Immature natural killer cell (primary cell): ENCODE measurements around the gene PIK3R6. TPM values are rescaled to one million over a fixed set of nuclear protein-coding genes. Genes with fewer than 3 reads are reported as not detected.

ENCODE experiments used
- DNase-seq, 3 donors: peaks; one replicate each; pipeline ENCODE4 v3.0.0; 2022; ENCODE audit warnings: mixed read lengths in 1 of 3
- H3K27ac Mint-ChIP-seq, 6 donors: one replicate each; pipeline ENCODE4 v1.8.0; 2020; ENCODE audit warnings: mixed read lengths in 6 of 6, mild to moderate bottlenecking in 5 of 6, inconsistent platforms in 4 of 6, moderate library complexity in 3 of 6
- H3K27me3 Mint-ChIP-seq, 3 donors: one replicate each; pipeline ENCODE4 v1.8.0; 2020 to 2021; ENCODE audit warnings: low read depth in 3 of 3, mild to moderate bottlenecking in 3 of 3, mixed read lengths in 3 of 3, moderate library complexity in 3 of 3, inconsistent platforms in 1 of 3
- H3K36me3 Mint-ChIP-seq, 3 donors: one replicate each; pipeline ENCODE4 v1.8.0; 2020; ENCODE audit warnings: mixed read lengths in 3 of 3, inconsistent platforms in 2 of 3, mild to moderate bottlenecking in 2 of 3
- H3K4me1 Mint-ChIP-seq, 2 donors: one replicate each; pipeline ENCODE4 v1.8.0; 2020; ENCODE audit warnings: inconsistent platforms in 2 of 2, mild to moderate bottlenecking in 2 of 2, mixed read lengths in 2 of 2, moderate library complexity in 1 of 2
- H3K4me3 Mint-ChIP-seq, 5 donors: one replicate each; pipeline ENCODE4 v1.8.0; 2020; ENCODE audit warnings: mild to moderate bottlenecking in 5 of 5, mixed read lengths in 5 of 5, inconsistent platforms in 3 of 5, moderate library complexity in 3 of 5
- H3K9me3 Mint-ChIP-seq, 6 donors: one replicate each; pipeline ENCODE4 v1.8.0; 2020; ENCODE audit warnings: mild to moderate bottlenecking in 6 of 6, mixed read lengths in 6 of 6, inconsistent platforms in 4 of 6, moderate library complexity in 3 of 6
- polyA plus RNA-seq, 3 donors: library from polyadenylated mRNA; unstranded; fragments of 300-500 nt; fragmentation: Illumina TruSeq; gene quantifications; one replicate each; pipeline ENCODE4 v1.2.3, GENCODE V29; 2021

PIK3R6 gene
- polyA plus RNA-seq, 3 donors from 2014 or later, result 0.18 to 0.57 TPM; not detected in 1

DNA sequence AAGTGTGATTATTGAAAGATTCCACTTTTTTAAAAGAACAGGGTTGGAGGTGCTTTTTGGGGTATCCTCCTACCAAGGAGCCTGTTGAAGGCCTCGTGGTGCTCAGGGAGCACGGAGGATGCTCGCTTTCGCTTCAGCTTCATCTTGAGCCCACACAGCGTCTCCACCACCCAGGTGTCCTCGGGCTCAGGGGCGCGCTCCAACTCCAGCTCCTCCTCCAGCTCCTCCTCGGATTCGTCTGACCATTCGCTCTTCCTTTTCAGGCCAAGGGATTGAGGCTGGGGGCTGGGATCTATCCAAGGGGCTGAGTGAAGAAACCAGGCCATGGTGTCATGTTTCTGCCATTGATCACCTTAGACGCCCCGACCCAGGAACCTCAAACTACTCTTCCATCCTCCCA is 110.3 kb downstream of the PIK3R6 start:
- H3K4me3 Mint-ChIP-seq, result no peak overlapping the region
- no peak for DNase-seq
- H3K27me3 Mint-ChIP-seq, result peaks cover 0 to 13% (median 3%) of the 10 kb centered on the region in 3 donors
- H3K36me3 Mint-ChIP-seq, result no peaks in the 10 kb centered on the region
- no peaks in the 10 kb centered on the region for H3K4me1 Mint-ChIP-seq
- no peaks in the 10 kb centered on the region for H3K9me3 Mint-ChIP-seq
- H3K27ac Mint-ChIP-seq, result no peak overlapping the region

DNA sequence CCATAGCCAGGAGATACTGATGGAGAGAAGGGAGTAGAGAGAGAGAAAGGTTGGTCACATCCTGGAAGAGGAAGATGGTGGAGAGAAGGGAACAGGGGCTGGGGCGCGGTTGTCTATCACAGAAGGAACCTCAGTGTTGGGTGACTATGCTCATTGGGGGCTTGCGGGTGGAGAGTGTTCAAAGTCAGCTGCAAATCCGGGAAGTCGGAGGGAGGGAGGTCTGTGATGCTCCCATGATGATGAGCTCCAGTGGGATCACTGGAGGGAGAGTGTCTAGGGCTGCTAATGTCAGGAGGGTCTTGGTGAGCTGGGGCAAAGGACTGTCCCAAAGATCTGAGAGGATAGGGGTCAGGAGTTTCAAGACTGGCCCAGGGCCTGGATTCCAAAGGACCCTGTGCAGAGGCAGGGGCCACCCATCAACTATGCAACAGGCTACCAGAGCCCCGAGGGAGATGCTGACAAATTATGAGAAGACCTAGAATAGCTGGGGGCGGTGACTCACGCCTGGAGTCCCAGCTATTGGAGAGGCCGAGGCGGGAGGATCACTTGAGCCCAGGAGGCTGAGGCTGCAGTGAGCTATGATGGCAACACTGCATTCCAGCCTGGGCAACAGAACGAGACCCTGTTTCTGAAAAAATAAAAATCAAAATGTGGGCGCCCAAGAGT is 111.8 kb downstream of the PIK3R6 start:
- Mint-ChIP-seq H3K27ac (no peak overlapping the region), H3K4me3 (no peak overlapping the region), H3K9me3 (no peaks in the 10 kb centered on the region), H3K4me1 (no peaks in the 10 kb centered on the region), H3K36me3 (no peaks in the 10 kb centered on the region), H3K27me3 (peaks cover 0 to 13% (median 3%) of the 10 kb centered on the region in 3 donors)
- no peak for DNase-seq

DNA sequence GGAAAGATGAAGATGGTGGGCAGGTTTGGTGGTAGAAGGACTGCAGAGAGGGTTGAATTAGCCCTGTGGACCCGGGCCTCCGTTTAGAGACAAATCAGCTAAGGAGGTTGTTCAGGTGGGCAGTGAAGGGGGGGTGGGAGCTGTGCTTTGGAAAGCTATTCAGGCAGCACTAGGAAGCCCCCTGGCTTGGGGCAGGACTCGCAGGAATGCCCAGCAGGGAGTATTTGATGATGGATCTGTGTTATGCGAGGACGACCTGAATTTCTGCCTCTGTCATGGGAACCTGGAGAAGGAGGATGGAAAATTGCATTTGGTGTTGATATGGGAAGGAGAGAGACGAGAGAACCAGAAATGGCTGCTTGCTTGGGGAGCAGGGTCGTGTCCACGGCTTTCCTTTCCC is 112.6 kb downstream of the PIK3R6 start:
- no peak for DNase-seq
- no peaks in the 10 kb centered on the region for H3K9me3 Mint-ChIP-seq
- no peaks in the 10 kb centered on the region for H3K4me1 Mint-ChIP-seq
- H3K27ac Mint-ChIP-seq, result no peak overlapping the region
- H3K27me3 Mint-ChIP-seq, result peaks cover 0 to 7% (median 3%) of the 10 kb centered on the region in 3 donors
- H3K4me3 Mint-ChIP-seq, result no peak overlapping the region
- no peaks in the 10 kb centered on the region for H3K36me3 Mint-ChIP-seq

DNA sequence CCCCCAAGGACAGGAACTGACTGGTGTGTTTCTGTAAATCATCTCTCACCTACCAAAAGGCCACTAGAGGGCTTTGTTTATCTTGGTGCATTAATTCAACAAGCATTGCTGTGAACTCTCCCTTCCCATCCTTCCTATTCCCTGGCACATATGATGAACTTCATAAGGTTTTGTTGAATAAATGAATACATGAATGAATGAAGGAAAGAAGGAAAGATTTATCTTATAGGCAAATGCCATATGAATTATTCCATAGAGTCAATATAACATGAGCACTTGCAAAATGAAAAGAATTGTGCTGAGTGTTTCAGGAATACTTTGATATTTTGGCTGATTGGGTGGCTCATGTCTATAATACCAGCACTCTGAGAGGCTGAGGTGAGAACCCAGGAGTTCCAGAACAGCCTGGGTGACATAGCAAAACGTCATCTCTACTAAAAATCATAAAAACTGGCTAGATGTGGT is 113.5 kb downstream of the PIK3R6 start:
- Mint-ChIP-seq H3K4me1 (no peaks in the 10 kb centered on the region), H3K9me3 (no peaks in the 10 kb centered on the region), H3K36me3 (no peaks in the 10 kb centered on the region), H3K4me3 (no peak overlapping the region), H3K27ac (no peak overlapping the region), H3K27me3 (peaks cover 0 to 9% (median 2%) of the 10 kb centered on the region in 3 donors)
- DNase-seq, result no peak

DNA sequence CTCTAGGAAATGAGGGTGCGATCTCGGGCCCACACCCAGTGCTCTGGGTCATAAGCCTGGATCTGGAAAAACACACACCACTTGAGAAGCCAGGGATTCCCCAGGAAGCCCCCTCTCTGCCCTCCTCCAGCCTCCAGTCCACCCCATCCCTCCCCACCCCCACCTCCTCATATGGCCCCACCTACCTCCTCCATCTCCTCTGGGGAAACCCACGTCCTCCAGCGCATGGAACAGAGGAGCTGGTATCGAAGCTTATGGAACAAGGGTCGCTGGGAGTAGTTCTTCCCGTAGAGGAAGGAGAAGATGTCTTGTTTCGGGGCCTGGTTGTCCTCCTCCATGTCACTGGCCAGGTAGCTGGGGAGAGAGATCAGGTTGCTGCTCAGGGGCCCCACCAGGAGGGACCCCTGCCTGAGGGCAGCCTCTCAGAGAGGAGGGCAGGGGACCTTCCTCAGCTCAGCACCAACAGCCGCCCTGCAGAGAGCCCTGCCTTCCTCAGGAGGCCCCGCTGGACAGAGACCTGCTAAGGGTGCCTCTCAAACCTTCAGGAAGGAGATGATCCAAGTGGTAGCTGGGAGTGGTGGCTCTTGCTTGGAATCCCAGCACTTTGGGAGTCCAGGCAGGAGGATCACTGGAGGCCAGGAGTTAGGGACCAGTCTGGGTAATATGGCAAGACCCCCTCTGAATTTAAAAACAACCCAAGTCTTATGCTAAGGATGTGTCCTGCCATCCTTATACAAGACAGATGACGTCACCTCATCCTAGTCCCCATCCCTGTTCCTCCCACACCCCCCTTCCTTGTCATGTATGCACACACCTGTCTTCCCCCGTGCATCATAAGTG is 114.1 kb downstream of the PIK3R6 start:
- Mint-ChIP-seq H3K27ac (no peak overlapping the region), H3K4me3 (no peak overlapping the region), H3K27me3 (peaks cover 0 to 12% (median 2%) of the 10 kb centered on the region in 3 donors), H3K9me3 (no peaks in the 10 kb centered on the region), H3K4me1 (no peaks in the 10 kb centered on the region), H3K36me3 (peaks cover 0 to 4% (median 0%) of the 10 kb centered on the region in 3 donors)
- DNase-seq, result no peak

Other genes starting within 250 kb of the PIK3R6 start
- gene MYH10, start 236.9 kb downstream of the PIK3R6 start, polyA plus RNA-seq, result 1 to 10 TPM in 1 of 3 donors, under 1 TPM in 1, not detected in 1; 0.38 to 2.6 TPM
- gene CCDC42, start 122.8 kb downstream of the PIK3R6 start, polyA plus RNA-seq, result not detected
- gene SPDYE4, start 109.1 kb downstream of the PIK3R6 start, polyA plus RNA-seq, result not detected
- gene MFSD6L, start 68.3 kb downstream of the PIK3R6 start, polyA plus RNA-seq, result not detected
- 10 to 100 TPM; 26.7 to 90.9 (median 28.9) TPM for gene PIK3R5, start 98.0 kb upstream of the PIK3R6 start, polyA plus RNA-seq
- not detected for gene NTN1, start 153.8 kb upstream of the PIK3R6 start, polyA plus RNA-seq